ENCODE measurements around the gene CNR2.
"Not testable (repeated sequence)": the region's sequence is repeated elsewhere in the genome, so short reads cannot be mapped to it uniquely, and the experiment has no call there.

CNR2 gene

GRCh38 chr1:23885222-23885621 lies 27.9 kb downstream of the CNR2 start:
- in situ Hi-C loops (cut with HindIII; ENCODE audit: low sequenced_read_pairs), result no loop called here

DNA sequence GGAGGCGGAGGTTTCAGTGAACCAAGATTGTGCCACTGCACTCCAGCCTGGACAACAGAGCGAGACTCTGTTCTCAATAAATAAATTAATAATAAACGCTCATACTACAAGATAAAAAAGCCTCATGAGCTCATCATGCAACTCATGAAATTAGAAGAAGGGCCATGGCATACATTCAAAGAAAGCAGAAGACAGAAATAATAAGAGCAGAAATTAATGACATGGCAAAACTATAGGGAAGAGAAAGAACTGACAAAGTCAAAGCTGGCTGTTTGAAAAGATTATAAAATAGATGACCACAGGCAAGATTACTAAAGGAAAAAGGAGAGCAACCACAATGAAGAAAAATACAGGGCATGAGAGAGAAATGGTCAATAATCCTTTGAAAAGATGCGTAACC lies 30.4 kb downstream of the CNR2 start:
- in situ Hi-C loops (cut with HindIII; ENCODE audit: low sequenced_read_pairs), result no loop called here

GRCh38 chr1:23879809-23880208 lies 33.4 kb downstream of the CNR2 start:
- in situ Hi-C loops (cut with HindIII; ENCODE audit: low sequenced_read_pairs), result no loop called here

DNA sequence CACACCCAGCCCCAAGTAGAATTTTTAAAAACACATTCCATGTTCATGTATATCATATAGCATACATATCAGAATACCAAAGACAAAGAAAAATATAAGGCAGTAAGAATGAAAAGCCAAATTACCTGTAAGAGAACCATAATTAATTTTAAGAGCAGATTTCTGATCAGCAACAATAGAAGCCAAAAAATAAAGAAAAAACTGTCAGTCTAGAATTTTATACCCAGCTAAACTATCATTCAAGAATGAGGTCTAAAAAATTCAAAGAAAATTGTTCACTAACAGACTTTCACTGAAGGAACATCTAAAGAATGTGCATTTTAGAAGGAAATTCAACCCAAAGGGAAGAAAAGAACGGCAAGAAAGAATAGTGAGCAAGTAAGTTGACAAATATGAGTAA lies 34.5 kb downstream of the CNR2 start:
- in situ Hi-C loops (cut with HindIII; ENCODE audit: low sequenced_read_pairs), result no loop called here

GRCh38 chr1:23875382-23875781 lies 37.8 kb downstream of the CNR2 start:
- in situ Hi-C loops (cut with HindIII; ENCODE audit: low sequenced_read_pairs), result no loop called here

GRCh38 chr1:23872421-23872820 lies 40.7 kb downstream of the CNR2 start:
- in situ Hi-C loops (cut with HindIII; ENCODE audit: low sequenced_read_pairs), result no loop called here

GRCh38 chr1:23869051-23869450 lies 44.1 kb downstream of the CNR2 start:
- in situ Hi-C loops (cut with HindIII; ENCODE audit: low sequenced_read_pairs), result no loop called here

- in situ Hi-C loops (cut with HindIII; ENCODE audit: low sequenced_read_pairs), result no loop called here
These were observed 44.6 kb downstream of the CNR2 start for GRCh38 chr1:23868557-23869016.

DNA sequence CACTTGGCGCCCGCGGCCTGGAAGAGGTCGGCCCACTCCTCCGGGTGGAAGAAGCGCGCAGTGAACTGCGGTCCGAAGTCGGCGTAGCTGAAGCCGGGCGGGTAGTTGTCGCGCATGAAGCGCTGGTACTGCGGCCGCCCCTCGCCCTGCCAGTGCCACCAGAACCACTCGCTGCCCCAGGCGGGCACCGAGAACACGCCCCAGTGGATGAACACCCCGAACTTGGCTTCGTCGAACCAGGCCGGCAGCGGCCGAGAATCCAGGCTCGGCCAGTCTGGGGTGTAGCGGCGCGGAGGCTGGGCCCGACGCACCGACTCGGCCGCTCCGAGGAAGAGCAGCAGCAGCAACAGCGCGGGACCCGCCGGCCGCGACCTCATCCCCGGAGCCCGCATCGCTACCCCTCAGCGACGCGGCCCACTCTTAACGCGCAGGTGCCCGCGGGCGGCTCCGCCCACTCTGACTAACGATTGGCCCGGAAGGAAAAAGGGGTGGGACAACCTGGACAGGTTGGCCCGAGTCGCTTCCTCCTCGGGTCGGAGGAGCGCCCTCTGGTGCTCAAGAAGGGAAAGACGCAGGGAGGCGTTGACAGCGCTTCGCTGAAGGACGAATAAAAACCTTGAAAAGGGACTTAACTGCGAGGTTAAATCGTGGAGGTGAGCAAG lies 45.1 kb downstream of the CNR2 start, which contains the start of gene FUCA1:
Gene FUCA1 (minus strand): TSS at position 396 of the 662 bp plus-strand sequence. CDS start 4 bp downstream, at position 392.
- in situ Hi-C loops (cut with HindIII; ENCODE audit: low sequenced_read_pairs), result no loop called here

GRCh38 chr1:23867542-23867894 lies 45.6 kb downstream of the CNR2 start:
- in situ Hi-C loops (cut with HindIII; ENCODE audit: low sequenced_read_pairs), result no loop called here

GRCh38 chr1:23865543-23865930 lies 47.6 kb downstream of the CNR2 start:
- in situ Hi-C loops (cut with HindIII; ENCODE audit: low sequenced_read_pairs), result no loop called here

DNA sequence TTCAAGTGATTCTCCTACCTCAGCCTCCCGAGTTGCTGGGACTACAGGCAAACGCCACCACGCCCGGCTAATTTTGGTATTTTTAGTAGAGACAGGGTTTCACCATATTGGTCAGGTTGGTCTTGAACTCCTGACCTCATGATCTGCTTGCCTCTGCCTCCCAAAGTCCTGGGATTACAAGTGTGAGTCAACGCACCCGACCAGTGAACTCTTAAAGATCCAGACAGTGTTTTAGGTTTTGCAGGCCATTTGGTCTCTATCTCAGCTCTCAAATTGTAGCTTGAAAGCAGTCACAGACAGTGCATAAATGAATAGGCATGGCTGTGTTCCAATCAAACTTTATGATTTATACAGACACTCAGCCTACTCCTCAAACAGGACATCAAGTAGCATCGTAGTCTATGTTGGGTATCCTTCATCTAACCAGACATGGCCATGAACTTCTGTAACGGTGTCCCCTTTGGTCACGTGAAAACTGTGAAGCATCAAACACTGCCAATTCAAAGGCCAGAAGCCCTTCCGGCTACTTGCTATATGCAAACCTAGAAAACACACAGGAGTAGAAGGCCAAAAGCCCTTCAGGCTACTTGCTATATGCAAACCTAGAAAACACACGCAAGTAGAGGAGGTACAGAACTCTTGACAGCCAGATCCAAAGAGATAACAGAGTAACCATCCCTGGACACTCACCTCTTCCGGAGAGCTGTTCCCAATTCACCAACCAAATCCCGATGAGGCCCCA lies 48.2 kb downstream of the CNR2 start:
- in situ Hi-C loops (cut with HindIII; ENCODE audit: low sequenced_read_pairs), result no loop called here

DNA sequence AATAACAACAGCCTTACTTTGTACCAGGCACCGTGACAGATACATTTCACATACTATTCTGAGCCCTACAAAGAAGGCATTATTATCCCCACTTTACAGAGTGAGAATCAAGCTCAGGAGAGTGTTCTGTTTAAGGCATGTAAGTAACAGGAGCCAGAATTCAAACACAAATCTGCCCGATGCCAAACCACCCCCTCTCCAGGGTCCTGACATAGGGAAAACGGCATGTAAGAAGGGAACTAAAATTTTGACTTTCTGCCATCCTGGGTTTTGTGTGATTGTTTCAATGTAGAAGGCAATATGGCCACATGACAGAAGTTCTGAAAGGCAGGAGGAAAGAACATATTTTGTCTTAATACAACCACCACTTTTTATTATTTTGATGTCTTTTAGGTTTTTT lies 50.5 kb downstream of the CNR2 start:
- in situ Hi-C loops (cut with HindIII; ENCODE audit: low sequenced_read_pairs), result no loop called here

- in situ Hi-C loops (cut with HindIII; ENCODE audit: low sequenced_read_pairs), result no loop called here
These were observed 58.6 kb downstream of the CNR2 start for GRCh38 chr1:23854568-23854967.

- in situ Hi-C loops (cut with HindIII; ENCODE audit: low sequenced_read_pairs), result not testable (repeated sequence)
These were observed 60.0 kb downstream of the CNR2 start for GRCh38 chr1:23853124-23853523.

- in situ Hi-C loops (cut with HindIII; ENCODE audit: low sequenced_read_pairs), result not testable (repeated sequence)
These were observed 61.8 kb downstream of the CNR2 start for GRCh38 chr1:23851406-23851805.

DNA sequence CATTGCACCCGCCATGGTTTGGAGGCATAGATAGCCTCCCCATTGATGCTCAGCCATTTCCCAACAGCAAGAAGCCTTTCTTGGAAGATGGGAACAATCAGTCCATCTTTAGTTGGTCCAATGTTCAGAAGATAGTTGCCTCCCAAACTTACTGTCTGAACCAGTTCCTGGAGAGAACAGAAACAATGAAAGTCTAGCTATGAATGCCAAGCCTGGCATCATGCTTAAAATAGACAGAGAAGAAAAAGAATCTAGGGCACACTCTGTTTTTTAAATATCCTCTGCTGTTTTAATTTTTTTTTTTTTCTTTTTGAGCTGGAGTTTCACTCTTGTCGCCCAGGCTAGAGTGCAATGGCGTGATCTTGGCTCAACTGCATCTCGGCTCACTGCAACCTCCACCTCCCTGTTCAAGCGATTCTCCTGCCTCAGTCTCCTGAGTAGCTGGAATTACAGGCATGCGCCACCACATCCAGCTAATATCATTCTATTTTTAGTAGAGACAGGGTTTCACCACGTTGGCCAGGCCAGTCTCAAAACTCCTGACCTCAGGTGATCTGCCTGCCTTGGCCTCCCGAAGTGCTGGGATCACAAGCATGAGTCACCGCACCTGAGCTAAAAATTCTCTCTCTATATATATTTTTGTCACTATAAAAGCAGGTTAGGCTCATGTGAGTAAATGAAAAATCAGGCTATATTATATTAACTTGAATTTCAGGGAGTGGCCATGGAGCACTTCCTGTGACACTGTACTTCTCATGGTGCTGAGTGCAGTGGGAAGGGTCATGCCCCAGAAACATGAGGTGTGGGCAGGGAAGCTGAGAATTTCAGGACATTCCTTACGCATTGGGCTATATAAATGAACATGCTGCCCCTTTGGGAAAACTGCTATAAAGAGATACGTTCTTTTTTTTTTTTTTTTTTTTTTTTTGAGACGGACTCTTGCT lies 64.2 kb downstream of the CNR2 start:
- in situ Hi-C loops (cut with HindIII; ENCODE audit: low sequenced_read_pairs), result no loop called here

DNA sequence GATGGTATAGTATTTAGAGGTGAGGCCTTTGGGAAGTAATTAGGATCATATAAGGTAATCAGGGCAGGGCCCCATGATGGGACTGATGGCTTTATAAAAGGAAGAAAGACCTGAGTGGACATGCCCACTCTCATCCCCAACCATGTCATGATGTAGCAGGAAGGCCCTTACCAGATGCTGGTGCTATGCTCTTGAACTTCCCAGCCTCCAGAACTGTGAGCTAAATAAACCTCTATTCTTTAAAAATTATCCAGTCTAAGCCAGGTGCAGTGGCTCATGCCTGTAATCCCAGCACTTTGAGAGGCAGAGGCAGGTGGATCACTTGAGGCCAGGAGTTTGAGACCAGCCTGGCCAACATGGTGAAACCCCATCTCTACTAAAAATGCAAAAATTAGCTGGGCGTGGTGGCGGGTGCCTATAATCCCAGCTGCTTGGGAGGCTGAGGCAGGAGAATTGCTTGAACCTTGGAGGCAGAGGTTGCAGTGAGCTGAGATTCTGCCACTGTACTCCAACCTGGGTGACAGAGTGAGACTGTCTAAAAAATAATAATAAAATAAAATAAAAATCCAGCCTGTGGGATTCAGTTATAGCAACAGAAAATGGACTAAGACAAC lies 65.6 kb downstream of the CNR2 start:
- in situ Hi-C loops (cut with HindIII; ENCODE audit: low sequenced_read_pairs), result not testable (repeated sequence)

DNA sequence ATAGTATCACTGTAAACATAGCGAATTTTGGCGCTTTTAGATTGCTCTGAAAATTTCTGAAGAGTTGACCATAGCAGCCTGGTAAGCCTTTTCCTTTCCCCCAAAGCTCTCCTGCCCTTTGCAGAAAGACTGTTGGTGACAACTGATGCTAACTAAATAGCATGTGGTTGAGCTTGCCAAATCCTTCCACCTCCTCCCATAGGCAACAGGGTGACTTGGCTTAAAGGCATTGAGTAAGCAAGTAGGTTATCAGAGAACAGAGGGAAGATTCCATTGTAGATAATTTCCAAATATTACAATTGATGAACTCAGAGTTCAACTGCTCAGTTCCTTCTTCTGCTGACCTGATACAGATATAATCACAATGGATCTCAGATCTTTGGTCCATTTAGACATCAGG lies 68.0 kb downstream of the CNR2 start:
- in situ Hi-C loops (cut with HindIII; ENCODE audit: low sequenced_read_pairs), result no loop called here

DNA sequence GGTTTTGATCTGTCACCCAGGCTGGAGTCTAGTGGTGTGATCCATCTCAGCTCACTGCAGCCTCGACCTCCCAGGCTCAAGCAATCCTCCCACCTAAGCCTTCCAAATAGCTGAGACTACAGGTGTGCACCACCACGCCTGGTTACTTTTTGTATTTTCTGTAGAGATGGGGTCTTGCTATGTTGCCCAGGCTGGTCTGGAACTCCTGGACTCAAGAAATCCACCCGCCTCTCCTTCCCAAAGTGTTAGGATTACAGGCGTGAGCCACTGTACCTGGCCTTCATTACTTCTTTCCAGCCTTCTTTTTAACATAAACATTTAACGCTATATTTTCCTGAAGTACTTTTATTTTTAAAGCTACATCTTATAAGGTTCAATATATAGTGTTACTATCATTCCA lies 69.5 kb downstream of the CNR2 start:
- in situ Hi-C loops (cut with HindIII; ENCODE audit: low sequenced_read_pairs), result no loop called here

DNA sequence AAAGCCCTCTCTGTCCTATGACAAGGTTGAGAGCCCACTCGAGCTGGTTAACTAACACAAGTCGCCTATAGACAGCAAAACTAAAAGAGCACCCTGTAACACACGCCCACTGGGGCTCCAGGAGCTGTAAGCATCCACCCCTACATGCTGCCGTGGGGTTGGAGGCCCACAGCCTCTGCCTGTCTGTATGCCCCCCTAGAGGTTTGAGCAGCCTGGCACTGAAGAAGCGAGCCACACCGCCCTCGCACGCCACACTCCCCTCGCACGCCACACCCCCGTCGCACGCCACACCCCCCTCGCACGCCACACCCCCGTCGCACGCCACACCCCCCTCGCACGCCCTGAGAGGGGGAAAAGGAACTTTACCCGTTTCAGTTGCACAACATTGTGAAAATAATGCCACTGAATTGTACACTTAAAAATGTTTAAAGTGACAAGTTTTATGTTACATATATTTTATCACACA lies 74.7 kb downstream of the CNR2 start:
- in situ Hi-C loops (cut with HindIII; ENCODE audit: low sequenced_read_pairs), result no loop called here
